Adrenal gland (tissue), 19 donors: ENCODE measurements around the gene TMEM191C. TPM values are rescaled to one million over a fixed set of nuclear protein-coding genes. Genes with fewer than 3 reads are reported as not detected.
A peak's percentile ranks its signal among the peaks of the same experiment; 100 is the strongest.
"Not testable (repeated sequence)": the region's sequence is repeated elsewhere in the genome, so short reads cannot be mapped to it uniquely, and the experiment has no call there.

Experiments used
- DNase-seq, 7 donors: peaks; one replicate each; pipeline ENCODE4 v3.0.0-alpha.2; 2019 to 2020
- H3K27ac ChIP-seq, 5 donors: fragments of 200-600 bp; sonication (generic) in 4 of 5; 1 replicate in 3 of 5; 2 replicates in 2 of 5; pipeline versions ENCODE4 v1.5.1 to v1.8.0; 2016 to 2020; ENCODE audit warnings: mild to moderate bottlenecking in 1 of 5
- H3K27me3 ChIP-seq: fragments of 200-600 bp; 2 replicates; pipeline ENCODE4 v1.8.0; 2021
- H3K36me3 ChIP-seq, 2 donors: fragments of 200-600 bp; replicated peaks in 1 of 2; 1 replicate in 1 of 2; 2 replicates in 1 of 2; pipeline versions ENCODE4 v1.5.1 to v1.8.0; 2018 to 2022
- H3K4me1 ChIP-seq, 2 donors: fragments of 200-600 bp; replicated peaks in 1 of 2; 1 replicate in 1 of 2; 2 replicates in 1 of 2; pipeline versions ENCODE4 v1.5.1 to v1.8.0; 2018 to 2021
- H3K4me3 ChIP-seq, 4 donors: fragments of 200-600 bp; sonication (generic) in 3 of 4; one replicate each; pipeline ENCODE4 v1.5.1; 2016 to 2018
- H3K9me3 ChIP-seq, 3 donors: fragments of 200-600 bp; sonication (generic) in 1 of 3; replicated peaks in 1 of 3; 1 replicate in 2 of 3; 2 replicates in 1 of 3; pipeline versions ENCODE4 v1.5.1 to v1.8.0; 2016 to 2021
- WGBS, 4 donors: extraction: QIAGEN DNeasy Blood & Tissue Kit in 2 of 4; methylation state at CpG; one replicate each; pipeline versions ENCODE4 v1.1.5 to v1.1.7; 2013 to 2017; 5-methylcytosine and 5-hydroxymethylcytosine counted together
- intact Hi-C, 2 donors: fragments of 100-400 bp; cut with DNase I; formaldehyde crosslinking; loops; one replicate each; pipeline versions ENCODE4 v1.14.1 to v1.15.0; 2022 to 2023
- long read RNA-seq, 10 donors: library from polyadenylated mRNA in 3 of 10; unstranded in 2 of 10; stranded (forward) in 1 of 10; transcript quantifications; one replicate each; pipeline ENCODE4 v2.0.0 and lab custom pipeline, GENCODE V29; 2021 to 2026
- polyA plus RNA-seq, 3 donors: library from polyadenylated mRNA; stranded (reverse); fragments of 200-250 nt in 2 of 3; fragments of 350-450 nt in 1 of 3; fragmentation: Illumina TruSeq in 1 of 3; extraction: RNeasy Lipid Tissue Mini Kit (QIAGEN cat#74804) in 1 of 3; gene quantifications; one replicate each; pipeline ENCODE4 v1.2.3, GENCODE V29; 2013 to 2014
- total RNA-seq, 9 donors: library from RNA; depleted of rRNA in 4 of 9; stranded (reverse); fragments of >200 nt in 4 of 9; fragments of 120-200 nt in 1 of 9; fragmentation: NEBNext Ultra II Directional in 1 of 9; extraction: Animal tissue kit (Norgen Biotek cat#: 25700) in 1 of 9; gene quantifications; one replicate each; pipeline versions ENCODE4 v1.1.0 to v1.2.4, GENCODE V29; 2013 to 2023
- donor health status: healthy with polysubstance abuse.
- donor health status: Bipolar disorder and iron deficiency.
- donor health status: DM: yes; HTN: yes; CAD: no.
- donor health status: DM: no; HTN: no; CAD: no.
- donor health status: DM: no; HTN: no; CAD: no.
- donor health status: DM: yes; HTN: yes; CAD: no.

The TMEM191C gene
- total RNA-seq = 1 to 10 TPM in 3 of 9 donors, under 1 TPM in 4, not detected in 2; 0.14 to 7.7 (median 0.98) TPM
- polyA plus RNA-seq = 1 to 10 TPM in 2 of 3 donors, under 1 TPM in 1; 0.35 to 4.1 (median 3.6) TPM
- long read RNA-seq, donor 1, partial matches to known transcripts = 0 of 1 reads
- long read RNA-seq, donor 1, other reads (novel, unspliced or antisense) = 0 of 1 reads
- long read RNA-seq, donor 2, partial matches to known transcripts = 0 of 1 reads
- long read RNA-seq, donor 2, other reads (novel, unspliced or antisense) = 0 of 1 reads
- long read RNA-seq, donor 3, partial matches to known transcripts = 0 of 2 reads
- long read RNA-seq, donor 3, other reads (novel, unspliced or antisense) = 0 of 2 reads
- long read RNA-seq, donor 4 = 0 reads
- long read RNA-seq, donor 5 = 0 reads
- long read RNA-seq, donor 6, partial matches to known transcripts = 2 of 2 reads
- long read RNA-seq, donor 6, other reads (novel, unspliced or antisense) = 0 of 2 reads
- long read RNA-seq, donor 7, partial matches to known transcripts = 0 of 4 reads
- long read RNA-seq, donor 7, other reads (novel, unspliced or antisense) = 0 of 4 reads
- long read RNA-seq, donor 8, partial matches to known transcripts = 0 of 1 reads
- long read RNA-seq, donor 8, other reads (novel, unspliced or antisense) = 0 of 1 reads
- long read RNA-seq, donor 9 = 0 reads
- long read RNA-seq, donor 10, partial matches to known transcripts = 0 of 1 reads
- long read RNA-seq, donor 10, other reads (novel, unspliced or antisense) = 0 of 1 reads

GRCh38 chr22:21467337-21468193 lies at the start of gene TMEM191C:
Gene TMEM191C, plus strand, starts transcription at chr22:21467387. Its CDS starts 73 bp downstream, at chr22:21467460.
- DNase-seq, H3K4me1 ChIP-seq, intact Hi-C loops, H3K27me3 ChIP-seq, H3K36me3 ChIP-seq, H3K9me3 ChIP-seq: not testable (repeated sequence)
- Histone ChIP-seq H3K4me3 (peak within 1 kb of the TSS in 1 of 4 donors; percentile 51), H3K27ac (peak within 1 kb of the TSS in 1 of 5 donors; percentile 76)
- 0% methylated on average over 10 of the region's 74 CpGs; no CpG with 5 or more reads in 3 of the 4 donors for WGBS, 4 donors

- H3K9me3 ChIP-seq, intact Hi-C loops, H3K36me3 ChIP-seq, H3K27ac ChIP-seq, H3K4me1 ChIP-seq, H3K27me3 ChIP-seq: not testable (repeated sequence)
- WGBS, 4 donors = 0 to 1% (median 1%) methylated on average over 9 to 16 of the region's 33 CpGs; no CpG with 5 or more reads in 1 of the 4 donors
- H3K4me3 ChIP-seq = peak overlapping the region in 1 of 4 donors; percentile 45
- peak in 5 of 7 donors; percentile 14 to 54 (median 21) for DNase-seq
Observed at GRCh38 chr22:21417853-21418252, 49.3 kb upstream of the TMEM191C start.

GRCh38 chr22:21418974-21419638 lies 48.1 kb upstream of the TMEM191C start:
- WGBS, 4 donors = 82 to 90% (median 86%) methylated on average over 2 to 5 of the region's 15 CpGs
- H3K4me3 ChIP-seq, H3K36me3 ChIP-seq, H3K27me3 ChIP-seq, intact Hi-C loops, H3K4me1 ChIP-seq, H3K9me3 ChIP-seq, H3K27ac ChIP-seq: not testable (repeated sequence)
- DNase-seq = peak in 1 of 7 donors; percentile 39

GRCh38 chr22:21420180-21420763 lies 46.9 kb upstream of the TMEM191C start:
- H3K36me3 ChIP-seq, H3K9me3 ChIP-seq, H3K27ac ChIP-seq, H3K4me3 ChIP-seq, H3K27me3 ChIP-seq, H3K4me1 ChIP-seq, intact Hi-C loops: not testable (repeated sequence)
- DNase-seq = peak in 2 of 7 donors; percentile 7 to 46
- 17 to 32% (median 19%) methylated on average over 3 to 5 of the region's 19 CpGs; no CpG with 5 or more reads in 1 of the 4 donors for WGBS, 4 donors

GRCh38 chr22:21424084-21424709 lies 43.0 kb upstream of the TMEM191C start:
- H3K36me3 ChIP-seq, intact Hi-C loops, H3K27ac ChIP-seq, H3K27me3 ChIP-seq, H3K4me1 ChIP-seq, H3K4me3 ChIP-seq, H3K9me3 ChIP-seq, DNase-seq: not testable (repeated sequence)
- WGBS, 4 donors = 69 to 72% methylated on average over 2 to 3 of the region's 12 CpGs; no CpG with 5 or more reads in 2 of the 4 donors

GRCh38 chr22:21434378-21435233 lies 32.6 kb upstream of the TMEM191C start:
- H3K27me3 ChIP-seq, H3K4me1 ChIP-seq, H3K36me3 ChIP-seq, H3K27ac ChIP-seq, H3K9me3 ChIP-seq, DNase-seq, H3K4me3 ChIP-seq, intact Hi-C loops: not testable (repeated sequence)
- WGBS, 4 donors = no CpG with 5 or more reads among the region's 15 CpGs

GRCh38 chr22:21435998-21436810 lies 31.0 kb upstream of the TMEM191C start:
- H3K36me3 ChIP-seq, H3K27me3 ChIP-seq, H3K9me3 ChIP-seq, H3K4me1 ChIP-seq, H3K4me3 ChIP-seq, intact Hi-C loops: not testable (repeated sequence)
- peak overlapping the region in 1 of 5 donors; percentile 79 for H3K27ac ChIP-seq
- DNase-seq = peak in 4 of 7 donors; percentile 18 to 51 (median 22)
- 19 to 35% methylated on average over 2 to 3 of the region's 12 CpGs; no CpG with 5 or more reads in 2 of the 4 donors for WGBS, 4 donors

- 84 to 93% (median 88%) methylated on average over 3 to 4 of the region's 6 CpGs for WGBS, 4 donors
- DNase-seq = peak in 2 of 7 donors; percentile 12 to 45
- intact Hi-C loops, H3K27ac ChIP-seq, H3K27me3 ChIP-seq, H3K9me3 ChIP-seq, H3K4me3 ChIP-seq, H3K4me1 ChIP-seq, H3K36me3 ChIP-seq: not testable (repeated sequence)
Observed at GRCh38 chr22:21438013-21438412, 29.2 kb upstream of the TMEM191C start.
